PC-9 (cell line): ENCODE measurements around the gene MAP4K4.

Source experiments
- EZH2 ChIP-seq: fragments of 200-600 bp; sonication (generic); IDR thresholded peaks from 2 replicates; pipeline ENCODE4 v1.8.0; 2017; ENCODE audit warnings: antibody characterized with exemption, low read depth
- TF ChIP-seq, protein P1 (sequence below): fragments of 200-600 bp; sonication (generic); conservative IDR thresholded peaks from 2 replicates; pipeline ENCODE4 v1.6.1; 2017; ENCODE audit warnings: mixed run types, antibody characterized with exemption, mild to moderate bottlenecking, moderate library complexity

GRCh38 chr2:101895039-101895438 is 197.5 kb downstream of the MAP4K4 start:
- TF ChIP-seq, protein P1, sequence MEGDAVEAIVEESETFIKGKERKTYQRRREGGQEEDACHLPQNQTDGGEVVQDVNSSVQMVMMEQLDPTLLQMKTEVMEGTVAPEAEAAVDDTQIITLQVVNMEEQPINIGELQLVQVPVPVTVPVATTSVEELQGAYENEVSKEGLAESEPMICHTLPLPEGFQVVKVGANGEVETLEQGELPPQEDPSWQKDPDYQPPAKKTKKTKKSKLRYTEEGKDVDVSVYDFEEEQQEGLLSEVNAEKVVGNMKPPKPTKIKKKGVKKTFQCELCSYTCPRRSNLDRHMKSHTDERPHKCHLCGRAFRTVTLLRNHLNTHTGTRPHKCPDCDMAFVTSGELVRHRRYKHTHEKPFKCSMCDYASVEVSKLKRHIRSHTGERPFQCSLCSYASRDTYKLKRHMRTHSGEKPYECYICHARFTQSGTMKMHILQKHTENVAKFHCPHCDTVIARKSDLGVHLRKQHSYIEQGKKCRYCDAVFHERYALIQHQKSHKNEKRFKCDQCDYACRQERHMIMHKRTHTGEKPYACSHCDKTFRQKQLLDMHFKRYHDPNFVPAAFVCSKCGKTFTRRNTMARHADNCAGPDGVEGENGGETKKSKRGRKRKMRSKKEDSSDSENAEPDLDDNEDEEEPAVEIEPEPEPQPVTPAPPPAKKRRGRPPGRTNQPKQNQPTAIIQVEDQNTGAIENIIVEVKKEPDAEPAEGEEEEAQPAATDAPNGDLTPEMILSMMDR = no peak
- no peak for TF ChIP-seq EZH2
